HG02588 (cell line): ENCODE measurements around the gene ACAN.

Experiments used
- ATAC-seq: cut with Tn5 transposase; IDR thresholded peaks from one replicate; pipeline ENCODE4 v1.9.1; 2021; ENCODE audit warnings: mild to moderate bottlenecking, moderate library complexity; ENCODE audit not compliant: unreplicated experiment

Gene ACAN

DNA sequence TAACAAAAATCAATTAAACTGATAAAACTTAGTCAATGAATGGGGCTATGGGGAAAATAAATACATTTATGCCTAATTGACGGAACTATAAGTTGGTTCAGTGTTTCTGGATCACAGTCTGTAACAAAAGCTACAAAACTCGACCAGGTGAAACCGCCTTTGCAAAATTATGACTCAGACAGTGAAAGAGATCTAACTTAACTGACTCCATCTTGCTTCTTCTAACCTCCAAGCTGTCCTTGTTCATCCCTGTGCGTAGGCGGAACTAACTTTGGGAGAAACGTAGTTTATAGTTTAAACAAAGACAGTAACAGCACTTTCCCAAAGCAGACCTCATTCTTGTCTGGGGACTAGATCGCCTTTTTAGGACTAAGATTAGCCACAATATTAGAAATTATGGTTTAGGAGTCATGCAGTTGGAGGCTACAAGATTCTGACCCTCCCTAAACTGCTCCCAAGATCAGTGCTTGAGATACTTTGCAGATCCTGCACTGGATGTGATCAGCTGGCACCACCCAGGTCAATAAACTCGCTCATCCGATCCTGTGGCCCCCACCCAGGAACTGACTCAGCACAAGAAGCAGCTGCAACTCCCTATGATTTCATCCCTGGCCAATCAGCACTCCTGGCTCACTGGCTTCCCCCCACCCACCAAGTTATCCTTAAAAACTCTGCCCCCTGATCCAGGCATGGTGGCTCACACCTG lies 117.1 kb downstream of the ACAN start:
- no peak for ATAC-seq

DNA sequence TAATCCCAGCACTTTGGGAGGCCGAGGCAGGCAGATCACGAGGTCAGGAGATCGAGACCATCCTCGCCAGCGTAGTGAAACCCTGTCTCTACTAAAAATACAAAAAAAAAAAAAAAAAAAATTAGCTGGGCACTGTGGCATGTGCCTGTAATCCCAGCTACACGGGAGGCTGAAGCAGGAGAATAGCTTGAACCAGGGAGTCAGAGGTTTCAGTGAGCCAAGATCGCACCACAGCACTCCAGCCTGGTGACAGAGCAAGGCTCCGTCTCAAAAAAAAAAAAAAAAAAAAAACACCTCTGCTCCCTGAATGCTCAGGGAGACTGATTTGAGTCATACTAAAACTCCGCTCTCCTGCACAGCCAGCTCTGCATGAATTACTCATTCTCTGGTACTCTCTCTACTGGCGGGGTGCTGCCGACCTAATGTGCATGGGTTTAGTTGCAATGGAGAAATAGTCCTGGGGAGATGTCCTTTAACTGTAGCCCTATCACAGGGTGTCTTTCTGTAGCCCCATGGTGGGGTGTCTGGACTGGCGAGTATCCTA lies 117.7 kb downstream of the ACAN start:
- ATAC-seq: peak; percentile 89
